H9 (cell line): ENCODE results near the gene SRSF11. TPM values are rescaled to one million over a fixed set of nuclear protein-coding genes. Genes with fewer than 3 reads are reported as not detected.

ENCODE experiments used
- DNase-seq: peaks from one replicate; pipeline ENCODE4 v3.0.0-alpha.2; 2017
- H2AFZ ChIP-seq: one replicate; pipeline ENCODE4 v1.6.1; 2013; ENCODE audit warnings: mild to moderate bottlenecking, low read length, control low read depth, moderate library complexity
- H2AK5ac ChIP-seq: 2 replicates; pipeline ENCODE4 v1.6.1; 2013; ENCODE audit warnings: low read length, control low read depth, mixed read lengths; ENCODE audit not compliant: insufficient read length
- H2BK120ac ChIP-seq: one replicate; pipeline ENCODE4 v1.6.1; 2013; ENCODE audit warnings: low read depth, mild to moderate bottlenecking, low read length, control low read depth, inconsistent platforms; ENCODE audit not compliant: poor library complexity, severe bottlenecking
- H2BK12ac ChIP-seq: 2 replicates; pipeline ENCODE4 v1.6.1; 2013; ENCODE audit warnings: low read length, control low read depth, mixed read lengths, low read depth; ENCODE audit not compliant: insufficient read length
- H2BK15ac ChIP-seq: 2 replicates; pipeline ENCODE4 v1.6.1; 2013; ENCODE audit warnings: low read depth, low read length, control low read depth
- H2BK20ac ChIP-seq: one replicate; pipeline ENCODE4 v1.6.1; 2013; ENCODE audit warnings: low read depth, mild to moderate bottlenecking, low read length, control low read depth, inconsistent platforms; ENCODE audit not compliant: poor library complexity, severe bottlenecking
- H2BK5ac ChIP-seq: 2 replicates; pipeline ENCODE4 v1.6.1; 2013; ENCODE audit warnings: low read length, control low read depth, mixed read lengths; ENCODE audit not compliant: insufficient read length
- H3K14ac ChIP-seq: 2 replicates; pipeline ENCODE4 v1.6.1; 2013; ENCODE audit warnings: low read length, control low read depth; ENCODE audit not compliant: insufficient read depth
- H3K18ac ChIP-seq: 2 replicates; pipeline ENCODE4 v1.6.1; 2013; ENCODE audit warnings: low read depth, mild to moderate bottlenecking, mixed read lengths, low read length, control low read depth; ENCODE audit not compliant: insufficient read length
- H3K23ac ChIP-seq: 2 replicates; pipeline ENCODE4 v1.6.1; 2013; ENCODE audit warnings: low read length, control low read depth, mixed read lengths, low read depth; ENCODE audit not compliant: insufficient read length
- H3K23me2 ChIP-seq: 2 replicates; pipeline ENCODE4 v1.6.1; 2013; ENCODE audit warnings: low read depth, mild to moderate bottlenecking, mixed read lengths, low read length, control low read depth; ENCODE audit not compliant: insufficient read length, poor library complexity, severe bottlenecking
- H3K27ac ChIP-seq: 2 replicates; pipeline ENCODE4 v1.5.1; 2013; ENCODE audit warnings: low read length, control low read depth, mixed read lengths, low read depth; ENCODE audit not compliant: insufficient read length
- H3K27me3 ChIP-seq: 2 replicates; pipeline ENCODE4 v1.6.1; 2013; ENCODE audit warnings: low read length, control low read depth, inconsistent platforms; ENCODE audit not compliant: insufficient read depth
- H3K4ac ChIP-seq: 2 replicates; pipeline ENCODE4 v1.6.1; 2013; ENCODE audit warnings: low read depth, mild to moderate bottlenecking, control low read depth, inconsistent platforms, low read length, moderate library complexity
- H3K4me1 ChIP-seq: 2 replicates; pipeline ENCODE4 v1.6.1; 2013; ENCODE audit warnings: low read length, control low read depth, inconsistent platforms; ENCODE audit not compliant: insufficient read depth
- H3K4me2 ChIP-seq: 2 replicates; pipeline ENCODE4 v1.6.1; 2013; ENCODE audit warnings: low read length, control low read depth, mixed read lengths; ENCODE audit not compliant: insufficient read length, insufficient read depth
- H3K56ac ChIP-seq: 2 replicates; pipeline ENCODE4 v1.6.1; 2013; ENCODE audit warnings: low read depth, mild to moderate bottlenecking, mixed read lengths, low read length, control low read depth; ENCODE audit not compliant: insufficient read length
- H3K79me1 ChIP-seq: 2 replicates; pipeline ENCODE4 v1.6.1; 2013; ENCODE audit warnings: low read depth, mild to moderate bottlenecking, moderate library complexity, low read length, control low read depth, inconsistent platforms; ENCODE audit not compliant: insufficient read depth, poor library complexity, severe bottlenecking
- H3K79me2 ChIP-seq: 2 replicates; pipeline ENCODE4 v1.6.1; 2013; ENCODE audit warnings: low read length, control low read depth, inconsistent platforms; ENCODE audit not compliant: insufficient read depth
- H3K9ac ChIP-seq: 2 replicates; pipeline ENCODE4 v1.6.1; 2013; ENCODE audit warnings: low read length, control low read depth, mixed read lengths; ENCODE audit not compliant: insufficient read length; ENCODE audit errors: extremely low read depth
- H3K9me3 ChIP-seq: one replicate; pipeline ENCODE4 v1.6.1; 2013; ENCODE audit warnings: low read depth, low read length, inconsistent platforms; ENCODE audit not compliant: control insufficient read depth
- H3T11ph ChIP-seq: one replicate; pipeline ENCODE4 v1.6.1; 2013; ENCODE audit warnings: mild to moderate bottlenecking, low read length, control low read depth, inconsistent platforms
- H4K20me1 ChIP-seq: one replicate; pipeline ENCODE4 v1.6.1; 2013; ENCODE audit not compliant: control insufficient read depth, insufficient read length, insufficient read depth
- H4K5ac ChIP-seq: 2 replicates; pipeline ENCODE4 v1.6.1; 2013; ENCODE audit warnings: low read depth, mild to moderate bottlenecking, mixed read lengths, low read length, control low read depth; ENCODE audit not compliant: insufficient read length
- H4K8ac ChIP-seq: replicated peaks from 2 replicates; pipeline ENCODE4 v1.6.1; 2013; ENCODE audit warnings: low read length, control low read depth, mixed read lengths, low read depth; ENCODE audit not compliant: insufficient read length
- H4K91ac ChIP-seq: 2 replicates; pipeline ENCODE4 v1.6.1; 2013; ENCODE audit warnings: low read depth, mild to moderate bottlenecking, moderate library complexity, mixed read lengths, low read length, control low read depth; ENCODE audit not compliant: insufficient read length
- H3K27ac Mint-ChIP-seq, 3 experiments: 2 replicates in 2 of 3; 3 replicates in 1 of 3; pipeline ENCODE4 v1.8.0; 2020 to 2021; ENCODE audit warnings: mixed read lengths in 3 of 3, mild to moderate bottlenecking in 1 of 3, moderate library complexity in 1 of 3
- H3K27me3 Mint-ChIP-seq: 2 replicates; pipeline ENCODE4 v1.8.0; 2021; ENCODE audit warnings: low read depth, mild to moderate bottlenecking, moderate library complexity, mixed read lengths
- H3K36me3 Mint-ChIP-seq, 3 experiments: 2 replicates in 2 of 3; 3 replicates in 1 of 3; pipeline ENCODE4 v1.8.0; 2020 to 2021; ENCODE audit warnings: low read depth in 3 of 3, mixed read lengths in 3 of 3; ENCODE audit not compliant: insufficient read depth in 1 of 3
- H3K4me1 Mint-ChIP-seq, 2 experiments: 2 replicates each; pipeline ENCODE4 v1.8.0; 2020; ENCODE audit warnings: mixed read lengths in 2 of 2
- H3K4me3 Mint-ChIP-seq, 2 experiments: 2 replicates in 1 of 2; 3 replicates in 1 of 2; pipeline ENCODE4 v1.8.0; 2020 to 2021; ENCODE audit warnings: mild to moderate bottlenecking in 2 of 2, mixed read lengths in 2 of 2, moderate library complexity in 1 of 2
- H3K9me3 Mint-ChIP-seq, 2 experiments: 2 replicates in 1 of 2; 3 replicates in 1 of 2; pipeline ENCODE4 v1.8.0; 2020; ENCODE audit warnings: mild to moderate bottlenecking in 2 of 2, mixed read lengths in 2 of 2, moderate library complexity in 1 of 2
- WGBS: extraction: QIAGEN DNeasy Blood & Tissue Kit; methylation state at CpG from one replicate; pipeline ENCODE4 v1.1.7; 2013; ENCODE audit warnings: missing lambda C conversion rate, low lambda C conversion rate, mixed read lengths; ENCODE audit not compliant: insufficient read length; ENCODE audit errors: extremely low coverage; 5-methylcytosine and 5-hydroxymethylcytosine counted together
- total RNA-seq: library from RNA; stranded (reverse); gene quantifications from 2 replicates; pipeline ENCODE4 v1.2.1, GENCODE V29; 2021
- TF ChIP-seq, protein P1 (sequence below): fragments of 200-600 bp; sonication (generic); conservative IDR thresholded peaks from 3 replicates; pipeline ENCODE4 v1.8.0; 2021; ENCODE audit warnings: antibody characterized with exemption, mild to moderate bottlenecking

Gene SRSF11
- total RNA-seq, 1 experiment from 2014 or later = 214 TPM

DNA sequence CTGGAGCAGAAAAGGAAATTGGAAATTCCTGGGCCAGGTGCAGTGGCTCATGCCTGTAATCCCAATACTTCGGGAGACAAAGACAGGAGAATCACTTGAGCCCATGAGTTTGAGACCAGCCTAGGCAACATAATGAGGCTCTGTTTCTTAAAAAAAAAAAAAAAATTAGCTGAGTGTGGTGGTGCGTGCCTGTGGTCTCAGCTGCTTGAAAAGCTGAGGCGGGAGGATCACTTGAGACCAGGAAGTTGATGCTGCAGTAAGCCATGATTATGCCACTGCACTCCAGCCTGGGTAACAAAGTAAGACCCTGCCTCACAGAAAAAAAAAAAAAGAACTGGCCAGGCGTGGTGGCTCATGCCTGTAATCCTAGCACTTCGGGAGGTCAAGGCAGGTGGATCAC lies 56.7 kb downstream of the SRSF11 start:
- H2BK15ac ChIP-seq = no peak overlapping the region

More for the DNA sequence above, 56.7 kb downstream of the SRSF11 start:
- Histone ChIP-seq H3K4me1 (no peaks in the 10 kb centered on the region), H3K27me3 (no peaks in the 10 kb centered on the region), H2BK20ac (no peak overlapping the region), H3K27ac (no peak overlapping the region), H3K56ac (no peak overlapping the region), H2BK12ac (no peak overlapping the region), H3K23me2 (no peaks in the 10 kb centered on the region), H3K14ac (no peak overlapping the region), H2AFZ (no peak overlapping the region), H4K20me1 (no peaks in the 10 kb centered on the region), H4K5ac (no peak overlapping the region), H3K79me2 (no peaks in the 10 kb centered on the region), H3K4ac (no peak overlapping the region), H4K91ac (no peak overlapping the region), H3K18ac (no peak overlapping the region), H2BK5ac (no peak overlapping the region), H3K79me1 (no peaks in the 10 kb centered on the region), H3T11ph (no peak overlapping the region), H3K9ac (no peak overlapping the region), H2AK5ac (no peak overlapping the region), H3K4me2 (no peak overlapping the region), H2BK120ac (no peak overlapping the region), H3K23ac (no peak overlapping the region), H3K9me3 (no peaks in the 10 kb centered on the region), H4K8ac (no peak overlapping the region)
- no CpG with 5 or more reads among the region's 5 CpGs for WGBS
- peaks cover 2 to 32% (median 28%) of the 10 kb centered on the region in 3 experiments; a peak in 5 of 7 replicates for H3K36me3 Mint-ChIP-seq
- no peaks in the 10 kb centered on the region for H3K9me3 Mint-ChIP-seq
- H3K27me3 Mint-ChIP-seq = no peaks in the 10 kb centered on the region
- H3K4me1 Mint-ChIP-seq = no peaks in the 10 kb centered on the region
- TF ChIP-seq, protein P1, sequence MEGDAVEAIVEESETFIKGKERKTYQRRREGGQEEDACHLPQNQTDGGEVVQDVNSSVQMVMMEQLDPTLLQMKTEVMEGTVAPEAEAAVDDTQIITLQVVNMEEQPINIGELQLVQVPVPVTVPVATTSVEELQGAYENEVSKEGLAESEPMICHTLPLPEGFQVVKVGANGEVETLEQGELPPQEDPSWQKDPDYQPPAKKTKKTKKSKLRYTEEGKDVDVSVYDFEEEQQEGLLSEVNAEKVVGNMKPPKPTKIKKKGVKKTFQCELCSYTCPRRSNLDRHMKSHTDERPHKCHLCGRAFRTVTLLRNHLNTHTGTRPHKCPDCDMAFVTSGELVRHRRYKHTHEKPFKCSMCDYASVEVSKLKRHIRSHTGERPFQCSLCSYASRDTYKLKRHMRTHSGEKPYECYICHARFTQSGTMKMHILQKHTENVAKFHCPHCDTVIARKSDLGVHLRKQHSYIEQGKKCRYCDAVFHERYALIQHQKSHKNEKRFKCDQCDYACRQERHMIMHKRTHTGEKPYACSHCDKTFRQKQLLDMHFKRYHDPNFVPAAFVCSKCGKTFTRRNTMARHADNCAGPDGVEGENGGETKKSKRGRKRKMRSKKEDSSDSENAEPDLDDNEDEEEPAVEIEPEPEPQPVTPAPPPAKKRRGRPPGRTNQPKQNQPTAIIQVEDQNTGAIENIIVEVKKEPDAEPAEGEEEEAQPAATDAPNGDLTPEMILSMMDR = no peak
- no peak overlapping the region for H3K4me3 Mint-ChIP-seq
- no peak for DNase-seq
- peak overlapping the region in 1 of 3 experiments; percentile 59; a peak in 1 of 7 replicates for H3K27ac Mint-ChIP-seq
